ENCODE measurements around the gene DNAJC1.

GRCh38 chr10:21807180-21807579 lies 196.3 kb downstream of the DNAJC1 start:
- TF ChIP-seq ESRRA (IDR thresholded peaks at IDR 0.05; ENCODE audit: low read length) (no peak), CREM (IDR thresholded peaks at IDR 0.05; ENCODE audit: low read depth) (no peak), SREBF1 (IDR thresholded peaks at IDR 0.05; ENCODE audit: low read length) (no peak), IRF4 (IDR thresholded peaks at IDR 0.05; ENCODE audit: low read depth, low read length) (no peak), POLR2A (IDR thresholded peaks at IDR 0.05; ENCODE audit: low read depth, low read length) (no peak), CTCF (IDR thresholded peaks at IDR 0.05 in 2 of 3, conservative IDR thresholded peaks at IDR 0.05 in 1 of 3; ENCODE audit: control insufficient read depth in 2 of 3, extremely low read depth in 1 of 3, insufficient read depth in 1 of 3, low read depth in 3 of 3, low read length in 3 of 3) (no peak), HDAC2 (IDR thresholded peaks at IDR 0.05) (no peak), RCOR1 (conservative IDR thresholded peaks at IDR 0.05; ENCODE audit: low read depth, low read length) (no peak), ZNF274 (IDR thresholded peaks at IDR 0.05; ENCODE audit: insufficient read depth, insufficient read length) (no peak), TCF12 (IDR thresholded peaks at IDR 0.05; ENCODE audit: low read depth, low read length) (no peak), NFIC (IDR thresholded peaks at IDR 0.05; ENCODE audit: low read depth, low read length) (no peak), MXI1 (IDR thresholded peaks at IDR 0.05; ENCODE audit: low read depth, low read length) (no peak)

Measured in GM12878 (cell line).